HG03460 (cell line): ENCODE measurements around the gene ZNF605.
"Not testable (repeated sequence)": the region's sequence is repeated elsewhere in the genome, so short reads cannot be mapped to it uniquely, and the experiment has no call there.

Experiments
- ATAC-seq: cut with Tn5 transposase; IDR thresholded peaks from one replicate; pipeline ENCODE4 v1.9.1; 2021; ENCODE audit not compliant: unreplicated experiment

ZNF605 gene

DNA sequence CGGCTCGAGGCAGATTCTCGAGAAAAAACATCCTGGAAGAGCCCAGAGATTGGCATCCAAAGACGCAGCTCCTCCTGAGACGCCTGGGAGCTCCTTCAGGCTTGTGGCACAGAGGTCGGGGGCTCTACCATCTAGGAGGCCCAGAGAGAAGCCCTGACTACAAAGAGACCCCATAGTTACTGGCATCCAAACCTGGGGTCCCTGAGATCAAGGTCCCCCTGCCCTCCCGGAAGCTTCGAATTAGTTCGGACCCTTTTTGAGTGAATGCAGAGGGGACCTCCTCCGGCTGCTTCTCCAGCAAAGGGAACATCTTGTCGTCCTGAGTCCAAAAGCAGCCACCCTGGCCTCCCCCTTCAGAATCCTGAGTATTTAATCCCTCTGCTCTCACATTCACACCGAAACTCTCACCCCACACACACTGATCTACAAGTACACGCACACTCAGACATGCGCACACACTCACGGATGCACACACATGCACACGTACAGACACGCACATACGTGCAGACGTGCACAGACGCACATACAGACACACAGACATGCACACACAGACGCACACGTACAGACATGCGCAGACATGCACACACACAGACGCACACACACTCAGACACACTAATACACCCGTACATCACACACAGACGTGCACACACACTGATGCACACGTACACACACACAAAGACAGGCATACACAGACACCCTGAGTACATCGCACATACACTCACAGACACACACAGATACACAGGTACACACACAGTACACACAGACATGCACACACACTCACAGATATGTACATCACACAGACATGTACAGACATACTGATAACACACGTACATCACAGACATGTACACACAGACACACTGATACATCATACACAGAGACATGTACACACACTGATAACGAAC is 5.9 kb downstream of the ZNF605 start:
- no peak for ATAC-seq

DNA sequence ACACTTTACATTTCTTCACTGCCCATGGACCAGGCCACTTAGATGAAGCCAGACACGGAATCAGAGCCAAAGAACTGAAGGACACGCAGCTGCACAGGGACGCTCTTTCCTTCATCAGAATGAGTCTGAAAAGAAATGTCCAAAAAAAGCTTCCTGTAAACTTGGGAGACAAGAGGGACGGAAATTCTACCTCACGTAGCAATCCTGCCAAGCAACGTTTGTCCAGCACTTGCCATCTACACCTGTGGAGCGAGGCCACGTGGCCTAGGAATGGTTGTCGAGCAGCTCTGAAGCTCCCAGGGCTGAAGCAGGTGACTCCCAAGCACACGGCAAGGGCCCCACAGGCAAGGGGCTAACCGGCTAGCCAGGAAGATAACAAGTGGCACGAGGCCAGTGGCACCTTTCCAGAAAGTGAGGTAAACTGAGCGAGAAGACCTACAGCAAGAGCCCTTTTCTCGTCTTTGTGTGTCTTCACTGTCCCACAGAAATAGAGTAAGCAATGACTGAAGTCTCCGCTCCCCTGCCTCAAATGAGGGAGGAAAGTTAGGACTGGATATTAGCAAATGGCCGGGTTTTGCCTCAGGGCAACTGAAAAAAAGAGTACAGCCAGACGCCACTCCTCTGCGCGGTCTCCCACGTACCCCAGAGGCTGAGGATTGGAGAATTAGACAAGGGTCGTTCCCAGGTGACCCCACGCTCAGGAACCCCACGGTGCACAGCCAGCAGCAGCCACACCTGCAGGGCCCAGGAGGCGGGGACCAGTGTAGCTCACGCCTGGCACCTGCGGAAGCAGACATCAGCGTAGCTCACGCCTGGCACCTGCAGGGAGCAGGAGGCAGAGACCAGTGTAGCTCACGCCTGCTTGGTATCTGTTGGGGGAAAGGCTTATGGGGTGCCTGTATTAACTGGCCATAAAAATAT is 7.7 kb downstream of the ZNF605 start:
- ATAC-seq = no peak

DNA sequence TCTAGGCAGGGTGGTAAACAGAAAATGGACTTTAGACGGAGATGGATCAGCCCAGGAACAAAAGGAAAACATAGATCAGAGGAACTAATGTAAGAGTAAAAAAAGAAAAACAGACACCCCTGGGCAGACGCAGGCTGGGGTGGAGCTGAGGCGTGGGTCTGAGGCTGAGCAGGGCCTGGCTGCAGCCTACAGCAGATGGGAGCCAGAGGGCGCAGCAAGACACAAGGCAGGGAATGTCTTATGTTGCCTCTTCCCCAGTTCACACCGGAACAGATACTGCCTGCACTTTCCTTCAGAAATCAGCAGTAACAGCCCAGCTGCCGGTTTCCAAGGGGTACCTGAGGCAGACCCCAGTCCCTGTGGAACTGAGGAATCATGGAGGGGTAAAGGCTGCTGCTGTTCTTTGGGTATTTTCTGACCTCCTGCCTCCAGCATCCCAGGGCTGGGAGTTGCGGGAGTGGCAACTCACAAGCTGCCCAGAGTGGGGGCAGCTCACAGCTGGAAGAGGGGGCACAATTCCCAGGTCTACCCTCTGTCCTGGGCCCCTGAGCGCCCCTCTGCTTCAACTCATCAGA is 9.8 kb downstream of the ZNF605 start:
- no peak for ATAC-seq

DNA sequence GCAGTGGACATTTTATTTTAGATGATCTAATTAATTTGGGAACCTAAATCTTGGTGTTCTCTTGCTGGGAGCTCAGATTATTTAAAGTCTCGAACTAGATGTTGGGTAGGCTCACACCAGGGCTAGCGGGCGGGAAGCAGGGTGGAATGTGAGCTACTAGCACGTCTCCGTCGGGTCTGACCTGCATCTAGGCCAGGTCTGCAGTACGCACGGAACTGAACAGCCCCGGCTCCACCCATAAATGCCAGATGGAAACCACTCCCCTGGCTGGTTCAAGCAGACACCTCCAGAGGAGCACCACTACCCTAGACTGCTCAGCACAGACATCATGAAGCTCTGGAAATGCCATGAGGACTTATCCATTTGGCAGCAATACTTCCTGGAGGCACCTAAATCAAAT is 10.3 kb downstream of the ZNF605 start:
- no peak for ATAC-seq

DNA sequence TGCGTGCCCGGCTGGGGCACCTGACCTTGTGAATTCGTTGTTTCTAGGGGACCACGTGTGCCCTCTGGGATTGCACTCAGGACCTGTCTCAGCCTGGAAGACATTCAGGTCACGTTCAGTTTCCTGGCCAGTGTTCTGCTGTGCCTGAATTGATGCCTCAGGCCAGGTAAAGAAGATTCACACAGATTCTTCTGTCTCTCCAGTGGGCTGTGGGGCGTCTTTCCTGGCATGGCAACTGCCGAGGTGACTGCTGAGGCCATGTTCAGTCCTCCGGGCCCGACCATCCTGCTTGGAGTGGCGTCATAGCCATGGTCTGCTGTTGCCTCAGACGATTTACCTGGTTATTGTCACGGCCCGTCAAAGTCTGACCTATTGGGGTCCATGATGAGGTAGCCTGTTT is 13.5 kb downstream of the ZNF605 start:
- ATAC-seq = no peak

DNA sequence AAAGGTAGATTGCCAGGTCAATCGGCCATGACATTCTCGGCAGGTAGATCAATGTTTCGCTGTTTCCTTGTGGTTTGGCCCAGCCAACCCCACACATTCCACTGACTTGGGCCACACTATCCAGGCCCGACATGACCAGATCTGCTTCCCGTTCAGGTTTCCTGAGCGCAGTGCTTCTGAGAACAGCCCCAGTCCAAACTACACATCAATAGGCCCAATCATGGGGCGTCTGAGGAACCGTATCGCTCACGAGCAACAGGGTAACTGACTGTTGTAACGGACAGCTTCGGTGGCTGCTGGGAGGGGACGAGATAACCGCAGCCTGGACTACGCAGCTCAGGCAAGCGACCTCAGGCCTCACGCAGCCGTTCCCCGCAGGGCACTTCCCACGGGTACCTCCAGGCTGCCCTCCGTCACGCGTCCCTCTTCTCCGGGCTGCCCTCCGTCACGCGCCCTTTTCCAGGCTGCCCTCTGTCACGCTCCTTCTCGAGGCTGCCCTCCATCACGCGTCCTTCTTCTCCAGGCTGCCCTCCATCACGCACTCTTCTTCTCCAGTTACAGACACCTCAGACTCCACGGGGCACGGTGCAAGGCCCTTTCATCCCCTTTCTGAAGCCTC is 14.7 kb downstream of the ZNF605 start:
- no peak for ATAC-seq

DNA sequence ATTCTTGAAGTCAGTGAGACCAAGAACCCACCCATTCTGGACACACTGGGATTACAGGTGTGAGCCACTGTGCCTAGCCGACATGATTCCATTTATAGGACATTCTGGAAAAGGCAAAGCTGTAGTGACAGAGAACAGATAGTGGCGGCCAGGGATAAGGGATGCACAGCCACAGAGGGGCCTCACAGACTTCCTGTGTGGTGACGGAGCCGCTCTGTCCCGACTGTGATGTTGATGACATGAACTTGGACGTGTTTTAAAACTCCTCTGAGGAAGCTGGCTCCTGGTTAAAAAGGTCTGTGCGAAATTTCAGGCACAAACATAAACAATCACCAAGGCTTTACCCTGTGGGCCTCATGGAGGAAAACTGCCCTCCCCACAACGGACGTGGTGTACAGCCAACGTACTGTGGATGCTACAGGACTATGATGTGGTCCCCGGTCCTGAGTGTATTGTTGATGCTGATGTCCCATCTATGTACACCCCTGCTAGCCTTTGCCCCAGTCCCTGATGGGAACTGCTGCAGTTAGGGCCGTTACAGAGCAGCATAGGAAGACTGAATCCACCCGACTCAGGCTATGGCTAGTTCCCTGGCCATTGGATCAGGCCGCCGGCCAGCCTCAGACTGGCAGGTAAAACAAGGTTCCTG is 15.9 kb downstream of the ZNF605 start:
- ATAC-seq = no peak

DNA sequence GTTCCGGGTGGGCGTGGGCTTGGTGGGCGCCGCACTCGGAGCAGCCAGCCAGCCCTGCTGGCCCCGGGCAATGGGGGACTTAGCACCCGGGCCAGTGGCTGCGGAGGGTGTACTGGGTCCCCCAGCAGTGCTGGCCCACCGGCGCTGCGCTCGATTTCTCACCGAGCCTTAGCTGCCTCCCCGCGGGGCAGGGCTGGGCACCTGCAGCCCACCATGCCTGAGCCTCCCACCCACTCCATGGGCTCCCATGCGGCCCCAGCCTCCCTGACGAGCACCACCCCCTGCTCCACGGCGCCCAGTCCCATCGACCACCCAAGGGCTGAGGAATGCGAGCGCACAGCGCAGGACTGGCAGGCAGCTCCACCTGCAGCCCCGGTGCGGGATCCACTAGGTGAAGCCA is 17.3 kb downstream of the ZNF605 start:
- ATAC-seq = not testable (repeated sequence)

DNA sequence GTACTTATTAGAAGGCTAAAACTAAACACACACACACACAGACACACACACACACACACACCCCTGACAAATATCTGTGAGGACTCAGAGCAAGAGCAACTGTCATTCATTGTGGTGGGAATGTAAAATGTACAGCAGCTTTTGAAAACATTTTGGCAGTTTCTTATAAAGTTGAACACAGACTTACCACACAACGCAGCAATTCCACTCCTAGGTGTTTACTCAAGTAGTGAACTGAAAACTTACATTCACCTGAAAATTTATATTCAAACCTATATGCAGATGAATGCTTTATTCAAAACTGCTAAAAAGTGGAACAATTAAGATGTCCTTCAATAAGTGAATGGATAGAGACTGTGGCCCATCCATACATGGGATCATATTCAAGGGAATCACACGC is 18.6 kb downstream of the ZNF605 start:
- ATAC-seq = no peak

DNA sequence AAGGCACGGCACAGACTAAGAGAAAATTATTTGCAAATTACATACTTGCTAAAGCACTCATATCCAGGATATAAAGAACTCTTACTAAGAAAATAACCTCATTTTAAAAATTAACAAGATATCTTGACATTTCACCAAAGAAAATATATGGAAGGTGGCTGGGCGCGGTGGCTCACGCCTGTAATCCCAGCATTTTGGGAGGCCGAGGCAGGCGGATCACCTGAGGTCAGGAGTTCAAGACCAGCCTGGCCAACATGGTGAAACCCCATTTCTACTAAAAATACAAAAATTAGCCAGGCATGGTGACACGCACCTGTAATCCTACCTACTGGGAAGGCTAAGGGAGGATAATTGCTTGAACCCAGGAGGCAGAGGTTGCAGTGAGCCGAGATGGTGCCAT is 19.2 kb downstream of the ZNF605 start:
- ATAC-seq = not testable (repeated sequence)

DNA sequence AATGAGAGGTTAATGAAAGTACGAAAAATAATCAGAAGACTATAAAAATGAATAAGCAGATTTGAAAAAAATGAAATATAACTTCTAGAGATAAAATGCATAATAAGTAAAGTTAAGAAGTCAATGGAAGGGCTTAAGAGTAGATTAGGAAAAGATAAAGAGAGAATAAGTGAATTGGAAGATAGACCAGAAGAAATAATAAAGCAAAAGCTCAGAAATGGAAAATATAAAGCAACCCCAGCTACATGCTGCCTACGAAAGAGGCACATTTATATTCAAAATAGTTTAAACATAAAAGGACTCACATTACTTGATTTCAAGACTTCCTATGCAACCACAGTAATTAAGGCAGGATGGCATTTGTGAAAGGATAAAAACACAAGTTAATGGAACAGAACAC is 19.9 kb downstream of the ZNF605 start:
- ATAC-seq = no peak

DNA sequence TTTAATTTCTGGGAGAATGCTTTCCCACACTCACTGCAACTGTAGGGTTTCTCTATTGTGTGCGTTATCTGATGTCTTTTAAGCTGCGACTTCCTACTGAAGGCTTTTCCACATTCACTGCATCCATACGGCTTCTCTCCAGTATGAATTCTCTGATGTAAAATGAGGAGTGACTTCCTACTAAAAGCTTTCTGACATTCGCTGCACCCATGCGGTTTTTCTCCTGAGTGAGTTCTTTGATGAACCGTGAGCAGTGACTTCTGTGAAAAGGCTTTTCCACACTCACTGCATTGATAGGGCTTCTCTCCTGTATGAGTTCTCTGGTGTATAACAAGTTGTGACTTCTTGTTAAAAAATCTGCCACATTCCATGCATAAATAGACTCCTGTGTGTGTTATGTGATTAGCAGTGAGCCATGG is 29.7 kb downstream of the ZNF605 start:
- ATAC-seq = no peak

DNA sequence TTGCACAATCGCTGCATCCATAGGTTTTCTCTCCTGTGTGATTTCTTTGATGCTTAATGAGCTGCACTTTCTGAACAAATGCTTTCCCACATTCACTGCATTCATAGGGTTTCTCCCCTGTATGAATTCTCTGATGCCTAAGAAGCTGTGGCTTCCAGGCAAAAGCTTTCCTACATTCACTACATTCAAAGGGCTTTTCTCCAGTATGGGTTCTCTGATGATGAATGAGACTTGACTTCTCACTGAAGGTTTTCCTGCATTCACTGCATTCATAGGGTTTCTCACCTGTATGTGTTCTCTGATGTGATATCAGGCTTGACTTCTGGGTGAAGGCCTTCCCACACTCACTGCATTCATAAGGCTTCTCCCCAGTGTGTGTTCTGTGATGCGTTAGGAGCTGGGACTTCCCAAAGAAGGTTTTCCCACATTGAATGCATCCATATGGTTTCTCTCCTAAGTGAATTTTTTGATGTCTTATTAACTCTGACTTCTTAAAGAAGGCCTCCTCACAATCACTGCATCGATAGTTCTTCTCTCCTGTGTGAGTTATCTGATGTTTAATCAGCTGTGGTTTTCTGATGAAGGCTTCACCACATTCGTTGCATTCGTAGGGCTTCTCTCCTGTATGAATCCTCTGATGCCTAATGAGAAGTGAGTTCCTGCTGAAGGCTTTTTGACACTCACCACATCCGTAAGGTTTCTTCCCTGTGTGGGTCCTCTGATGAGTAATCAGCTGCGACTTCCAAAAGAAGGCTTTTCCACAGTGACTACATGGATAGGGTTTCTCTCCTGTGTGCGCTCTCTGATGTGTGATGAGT is 30.3 kb downstream of the ZNF605 start:
- no peak for ATAC-seq

DNA sequence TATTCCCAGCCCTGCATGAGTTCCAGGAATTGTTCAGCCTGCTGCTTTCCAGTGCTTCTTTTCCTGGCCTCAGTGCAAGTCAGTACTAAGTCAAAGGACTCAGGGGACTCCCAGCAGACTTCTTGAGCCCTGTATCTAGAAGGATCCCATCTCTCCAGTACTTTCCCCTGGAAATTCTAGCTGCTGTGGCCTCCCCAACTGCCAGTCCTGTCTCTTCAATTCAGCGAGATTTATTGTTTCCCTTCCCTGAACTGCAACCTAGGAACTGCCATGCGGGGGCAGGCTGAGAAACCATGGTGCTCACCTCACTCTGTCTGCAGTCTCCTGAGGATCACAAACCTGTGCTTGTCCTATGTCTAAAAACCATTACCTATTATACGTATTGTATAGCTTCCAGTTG is 31.8 kb downstream of the ZNF605 start:
- no peak for ATAC-seq

DNA sequence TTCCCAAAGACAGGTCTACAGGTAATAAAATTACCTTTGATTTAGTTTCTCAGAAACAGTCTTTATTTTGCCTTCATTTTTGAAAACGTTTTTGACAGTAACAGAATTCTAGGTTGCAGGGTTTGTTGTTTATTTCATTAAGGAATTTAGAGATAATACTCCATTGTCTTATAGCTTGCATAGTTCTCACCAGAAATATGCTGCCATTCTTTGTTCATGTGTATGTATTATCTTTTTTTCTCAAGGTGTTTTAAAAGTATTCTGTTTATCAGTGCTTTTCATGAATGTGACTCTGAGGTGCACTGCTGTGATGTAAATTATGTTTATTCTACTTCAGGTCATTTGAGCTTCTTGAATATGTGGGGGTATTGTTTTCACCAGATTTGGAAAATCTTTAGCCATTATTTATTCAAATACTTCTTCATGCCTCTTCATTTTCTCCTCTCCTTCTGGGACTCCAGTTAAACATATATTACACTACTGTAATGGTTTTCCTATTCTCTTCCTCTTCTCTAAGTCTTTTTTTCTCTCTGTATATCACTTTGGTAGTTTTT is 32.7 kb downstream of the ZNF605 start:
- no peak for ATAC-seq

DNA sequence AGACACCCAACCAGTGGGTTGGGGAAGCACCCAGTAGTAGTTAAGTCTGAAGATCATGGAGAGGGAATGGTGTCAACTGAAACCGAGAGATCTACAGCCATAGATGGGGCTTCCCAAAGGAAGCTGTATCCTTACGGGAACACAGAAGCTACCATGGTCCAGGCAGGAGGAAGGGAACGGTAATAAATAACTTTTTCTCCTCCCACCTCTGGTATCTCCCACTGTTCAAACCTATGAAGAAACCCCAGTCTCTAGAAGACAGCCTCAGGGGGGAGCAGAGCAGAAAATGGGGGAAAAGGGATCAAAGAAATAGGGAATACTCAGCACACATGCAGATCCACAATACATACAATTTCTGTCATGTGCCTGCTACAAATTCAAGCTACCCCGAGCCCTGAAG is 33.4 kb downstream of the ZNF605 start:
- no peak for ATAC-seq

DNA sequence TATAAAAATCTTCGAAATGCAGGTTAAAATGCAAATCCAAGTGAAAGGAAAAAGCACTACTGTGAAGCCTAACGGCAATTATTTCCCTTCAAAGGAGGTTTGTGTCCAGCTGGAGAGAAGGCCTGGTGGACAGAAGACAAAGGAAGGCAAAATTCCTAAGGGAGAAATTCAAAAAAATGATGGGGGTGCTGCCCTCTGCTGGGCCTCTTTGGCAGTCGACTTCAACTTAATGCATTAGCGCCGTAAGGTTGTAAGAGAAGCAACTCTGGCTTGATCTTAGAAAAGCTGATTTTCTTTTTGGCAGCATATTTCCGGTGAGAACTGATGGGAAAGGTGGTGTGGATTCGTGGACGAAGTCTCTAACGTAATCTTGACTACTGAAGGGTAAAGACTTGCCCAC is 34.4 kb downstream of the ZNF605 start:
- ATAC-seq = no peak

DNA sequence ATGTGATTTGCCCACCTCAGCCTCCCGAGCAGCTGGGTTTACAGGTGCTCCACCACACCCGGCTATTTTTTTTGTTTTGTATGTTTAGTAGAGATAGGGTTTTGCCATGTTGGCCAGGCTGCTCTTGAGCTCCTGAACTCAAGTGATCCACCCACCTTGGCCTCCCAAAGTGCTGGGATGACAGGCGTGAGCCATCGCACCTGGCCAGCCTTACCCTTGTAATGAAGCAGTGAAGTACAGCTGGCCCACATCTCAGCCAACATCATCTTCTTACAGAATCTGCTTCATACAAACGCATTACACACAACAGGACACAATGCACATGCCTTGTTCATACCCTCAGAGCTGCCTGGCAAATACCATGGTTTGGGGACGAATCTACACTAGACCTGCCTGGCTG is 37.4 kb downstream of the ZNF605 start:
- ATAC-seq = no peak

DNA sequence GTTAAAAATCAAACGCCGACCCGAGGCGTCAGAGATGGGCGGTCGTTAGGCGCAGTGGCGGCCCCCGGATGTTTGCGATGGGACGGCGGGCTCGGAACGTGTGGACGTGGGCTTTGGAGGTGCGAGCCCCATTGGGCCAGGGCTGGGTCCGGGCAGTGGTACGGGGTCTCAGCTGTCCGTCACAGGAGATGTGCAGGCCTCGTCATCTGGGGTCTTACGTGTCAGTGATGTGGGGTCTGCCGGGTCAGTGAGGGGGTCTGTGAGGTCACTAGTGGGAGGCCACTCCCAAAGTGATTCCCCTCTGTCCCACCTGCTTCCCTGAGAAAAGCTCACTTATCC is 47.1 kb downstream of the ZNF605 start:
- ATAC-seq = no peak
